IMR-90 (cell line): ENCODE results near the gene GABBR1.

Source experiments
- CEBPB ChIP-seq: IDR thresholded peaks from 2 replicates; pipeline ENCODE4 v1.6.1; 2012; ENCODE audit warnings: low read depth, low read length, improper control_type of control experiment
- CTCF ChIP-seq: conservative IDR thresholded peaks from 2 replicates; pipeline ENCODE4 v1.5.1; 2012; ENCODE audit warnings: mild to moderate bottlenecking, low read depth, low read length, improper control_type of control experiment
- ELK1 ChIP-seq: fragments of 150-350 bp; IDR thresholded peaks from 2 replicates; pipeline ENCODE4 v1.6.1; 2016; ENCODE audit warnings: low read depth, mild to moderate bottlenecking, low read length, moderate library complexity, borderline replicate concordance
- MAZ ChIP-seq: IDR thresholded peaks from 2 replicates; pipeline ENCODE4 v1.6.1; 2012; ENCODE audit warnings: low read depth, mild to moderate bottlenecking, low read length, improper control_type of control experiment, moderate library complexity, borderline replicate concordance
- MXI1 ChIP-seq: IDR thresholded peaks from 2 replicates; pipeline ENCODE4 v1.6.1; 2012; ENCODE audit warnings: low read depth, mild to moderate bottlenecking, low read length, moderate library complexity, borderline replicate concordance
- NFE2L2 ChIP-seq: fragments of 150-350 bp; IDR thresholded peaks from 2 replicates; pipeline ENCODE4 v1.6.1; 2016; ENCODE audit warnings: low read depth, mild to moderate bottlenecking, low read length
- POLR2A ChIP-seq: IDR thresholded peaks from 2 replicates; pipeline ENCODE4 v1.6.1; 2012; ENCODE audit warnings: mild to moderate bottlenecking, low read depth, low read length
- RAD21 ChIP-seq: IDR thresholded peaks from 2 replicates; pipeline ENCODE4 v1.6.1; 2012; ENCODE audit warnings: low read length, improper control_type of control experiment
- RCOR1 ChIP-seq: IDR thresholded peaks from 2 replicates; pipeline ENCODE4 v1.6.1; 2012; ENCODE audit warnings: mild to moderate bottlenecking, low read length, improper control_type of control experiment; ENCODE audit not compliant: insufficient replicate concordance

- TF ChIP-seq CTCF (no peak), POLR2A (no peak), CEBPB (no peak), MXI1 (no peak), MAZ (no peak), RCOR1 (no peak), NFE2L2 (no peak), RAD21 (no peak), ELK1 (no peak)
These were observed 108.3 kb downstream of the GABBR1 start for GRCh38 chr6:29524444-29525310.
